HCT116 (cell line): ENCODE results near the gene RBM8A. TPM values are rescaled to one million over a fixed set of nuclear protein-coding genes. Genes with fewer than 3 reads are reported as not detected.

Experiments used
- ATAC-seq: fragments of 200-7000 bp; cut with Tn5 transposase; 2 replicates; pipeline ENCODE4 v1.9.1; 2020; ENCODE audit warnings: mild to moderate bottlenecking, moderate library complexity
- BruUV-seq: library from RNA; stranded (reverse); fragments of 400-500 nt; replicated peaks from 2 replicates; lab custom pipeline; 2021; lab: Mats Ljungman, UMichigan
- CTCF ChIA-PET: fragments of 300-600 bp; sonication (Branson Sonifier 250); formaldehyde crosslinking; loops from one replicate; lab custom pipeline; 2021; ENCODE audit warnings: antibody characterized with exemption; lab: Charles Lee
- POLR2A ChIA-PET: fragments of 300-600, 350-600 bp; sonication (Branson Sonifier 250); formaldehyde crosslinking; loops from one replicate; lab custom pipeline; 2021; ENCODE audit warnings: antibody characterized with exemption; lab: Charles Lee
- RAD21 ChIA-PET, 2 experiments: fragments of 300-600 bp; sonication (Branson Sonifier 250); formaldehyde crosslinking; loops; one replicate each; lab custom pipeline; 2023; ENCODE audit warnings: low total read pairs in 2 of 2; ENCODE audit not compliant: uncharacterized antibody in 2 of 2, unreplicated experiment in 2 of 2, low non-redundant PET in 1 of 2; lab: Charles Lee
- DNase-seq: peaks from one replicate; pipeline ENCODE4 v3.0.0-alpha.2; 2010; ENCODE audit warnings: low read depth, low spot score
- H2AFZ ChIP-seq: fragments of 200-600 bp; shearing (Covaris generic), sonication (generic); 2 replicates; pipeline ENCODE4 v1.6.1; 2017; ENCODE audit warnings: low read depth, mixed run types, mixed read lengths, antibody characterized with exemption, low read length; ENCODE audit not compliant: poor library complexity, severe bottlenecking
- H3K27ac ChIP-seq: 2 replicates; pipeline ENCODE4 v1.5.1; 2012; ENCODE audit warnings: low read depth, low read length
- H3K27me3 ChIP-seq: fragments of 200-600 bp; sonication (generic); 2 replicates; pipeline ENCODE4 v1.6.1; 2016; ENCODE audit warnings: mixed run types, low read length, mixed read lengths; ENCODE audit not compliant: insufficient read depth
- H3K36me3 ChIP-seq, 2 experiments: fragments of 200-500 bp in 1 of 2; fragments of 200-600 bp in 1 of 2; sonication (Bioruptor generic) in 1 of 2; sonication (generic) in 1 of 2; 2 replicates each; pipeline versions ENCODE4 v1.5.1 to v1.6.1; 2014 to 2016; ENCODE audit warnings: low read length in 2 of 2, inconsistent platforms in 1 of 2, mixed read lengths in 1 of 2, mixed run types in 1 of 2; ENCODE audit not compliant: insufficient read depth in 2 of 2, control insufficient read depth in 1 of 2
- H3K4me1 ChIP-seq, 2 experiments: fragments of 200-600 bp in 1 of 2; sonication (generic) in 1 of 2; 2 replicates each; pipeline versions ENCODE4 v1.5.1 to v1.6.1; 2012 to 2017; ENCODE audit warnings: low read length in 2 of 2, inconsistent platforms in 1 of 2, mild to moderate bottlenecking in 1 of 2, mixed read lengths in 1 of 2, mixed run types in 1 of 2, moderate library complexity in 1 of 2; ENCODE audit not compliant: insufficient read depth in 2 of 2, control insufficient read depth in 1 of 2
- H3K4me2 ChIP-seq: fragments of 200-600 bp; sonication (generic); 2 replicates; pipeline ENCODE4 v1.6.1; 2017; ENCODE audit warnings: mixed run types, low read length, mixed read lengths
- H3K4me3 ChIP-seq, 2 experiments: fragments of 200-600 bp in 1 of 2; sonication (generic) in 1 of 2; replicated peaks in 1 of 2; 2 replicates each; pipeline ENCODE4 v1.5.1; 2011 to 2016; ENCODE audit warnings: low read length in 2 of 2, control low read depth in 1 of 2, low read depth in 1 of 2, mild to moderate bottlenecking in 1 of 2, mixed read lengths in 1 of 2, mixed run types in 1 of 2
- H3K79me2 ChIP-seq: fragments of 200-600 bp; sonication (generic); 2 replicates; pipeline ENCODE4 v1.6.1; 2017; ENCODE audit warnings: mild to moderate bottlenecking, mixed run types, low read length, moderate library complexity, mixed read lengths; ENCODE audit not compliant: insufficient read depth
- H3K9ac ChIP-seq: fragments of 200-600 bp; sonication (generic); 2 replicates; pipeline ENCODE4 v1.6.1; 2016; ENCODE audit warnings: low read length, mixed read lengths
- H3K9me2 ChIP-seq: fragments of 200-600 bp; sonication (generic), shearing (Covaris generic); 2 replicates; pipeline ENCODE4 v1.6.1; 2017; ENCODE audit warnings: mixed run types, mild to moderate bottlenecking, moderate library complexity; ENCODE audit not compliant: insufficient read depth
- H3K9me3 ChIP-seq, 2 experiments: fragments of 200-500 bp in 1 of 2; fragments of 200-600 bp in 1 of 2; sonication (Bioruptor generic) in 1 of 2; sonication (generic) in 1 of 2; 2 replicates each; pipeline ENCODE4 v1.6.1; 2014 to 2017; ENCODE audit warnings: low read length in 2 of 2, mixed read lengths in 2 of 2, inconsistent platforms in 1 of 2, low read depth in 1 of 2, mild to moderate bottlenecking in 1 of 2, mixed run types in 1 of 2, moderate library complexity in 1 of 2; ENCODE audit not compliant: control insufficient read depth in 1 of 2, insufficient read depth in 1 of 2
- H4K20me1 ChIP-seq: fragments of 200-600 bp; sonication (generic), shearing (Covaris generic); 2 replicates; pipeline ENCODE4 v1.6.1; 2017; ENCODE audit warnings: mixed run types, mild to moderate bottlenecking, moderate library complexity; ENCODE audit not compliant: insufficient read depth
- CEBPB ChIP-seq: IDR thresholded peaks from 2 replicates; pipeline ENCODE4 v1.6.1; 2012; ENCODE audit warnings: low read depth
- EGR1 ChIP-seq: IDR thresholded peaks from 2 replicates; pipeline ENCODE4 v1.6.1; 2012; ENCODE audit warnings: low read depth
- FOSL1 ChIP-seq: IDR thresholded peaks from 2 replicates; pipeline ENCODE4 v1.6.1; 2012; ENCODE audit warnings: low read depth
- JUND ChIP-seq: IDR thresholded peaks from 2 replicates; pipeline ENCODE4 v1.6.1; 2012
- POLR2AphosphoS5 ChIP-seq: IDR thresholded peaks from 2 replicates; pipeline ENCODE4 v1.6.1; 2011; ENCODE audit warnings: mild to moderate bottlenecking, low read depth, low read length, moderate library complexity
- RAD21 ChIP-seq: IDR thresholded peaks from 2 replicates; pipeline ENCODE4 v1.6.1; 2012; ENCODE audit warnings: low read depth, mild to moderate bottlenecking
- REST ChIP-seq: IDR thresholded peaks from 2 replicates; pipeline ENCODE4 v1.6.1; 2012; ENCODE audit warnings: low read depth
- SIN3A ChIP-seq: IDR thresholded peaks from 2 replicates; pipeline ENCODE4 v1.6.1; 2012; ENCODE audit warnings: low read depth
- SP1 ChIP-seq: IDR thresholded peaks from 2 replicates; pipeline ENCODE4 v1.6.1; 2012; ENCODE audit warnings: low read depth
- ZBTB33 ChIP-seq: IDR thresholded peaks from 2 replicates; pipeline ENCODE4 v1.6.1; 2011; ENCODE audit warnings: mild to moderate bottlenecking, low read length, moderate library complexity; ENCODE audit not compliant: insufficient replicate concordance; ENCODE audit errors: extremely low read depth
- intact Hi-C: fragments of 100-400 bp; cut with micrococcal nuclease; formaldehyde crosslinking; loops from 2 replicates; pipeline ENCODE4 v1.10.0; 2022
- total RNA-seq: library from RNA; stranded (reverse); gene quantifications from one replicate; pipeline ENCODE4 v1.2.1, GENCODE V29; 2021; ENCODE audit not compliant: unreplicated experiment

RBM8A gene
- total RNA-seq, 1 experiment from 2014 or later = 195 TPM

GRCh38 chr1:145963265-145964019, 36.2 kb upstream of the RBM8A start:
- peak overlapping the region; percentile 80 for H3K4me2 ChIP-seq
- peak overlapping the region; percentile 1 for H2AFZ ChIP-seq
- CTCF ChIA-PET = interaction anchor here (1.3 to 2.4 kb wide), 5 partner anchors 16 to 104 kb away, joined by 7 to 11 read pairs (median 9); partner anchors contain the start of genes PIAS3 and RBM8A
- RAD21 ChIA-PET = no interaction called here
- peak overlapping the region; percentile 37 for H3K27ac ChIP-seq
- intact Hi-C loops = loop anchor here (5.0 kb wide), 1 partner anchor 46 kb away; the partner anchor contains the start of gene PEX11B
- POLR2A ChIA-PET = interaction anchor here (1.2 to 2.1 kb wide), 10 partner anchors 9 to 104 kb away, joined by 3 to 22 read pairs (median 5); partner anchors contain the start of gene RBM8A
- DNase-seq (no peak), ATAC-seq (no peak)
- no peaks in the 10 kb centered on the region for H3K79me2 ChIP-seq
- no TSS peak for BruUV-seq
- no peaks in the 10 kb centered on the region for H3K36me3 ChIP-seq
- H3K4me1 ChIP-seq = peaks cover 19 to 29% of the 10 kb centered on the region in 2 experiments
- TF ChIP-seq FOSL1 (no peak), JUND (0 out of 2 replicates have a peak, but pooled peaks have one; percentile 4), CEBPB (no peak), SIN3A (no peak)
- H3K27me3 ChIP-seq = no peaks in the 10 kb centered on the region
- no peaks in the 10 kb centered on the region for H4K20me1 ChIP-seq
- H3K9ac ChIP-seq = peak overlapping the region; percentile 67
- no peaks in the 10 kb centered on the region for H3K9me2 ChIP-seq
- H3K4me3 ChIP-seq = peak overlapping the region; percentile 70 to 73
- no peaks in the 10 kb centered on the region; a peak in 1 of 4 replicates for H3K9me3 ChIP-seq

- Histone ChIP-seq H3K4me1 (peaks cover 22 to 34% of the 10 kb centered on the region in 2 experiments), H2AFZ (peak overlapping the region; percentile 1), H3K27ac (peak overlapping the region; percentile 39; the same call in 1 of the 2 replicates), H3K27me3 (no peaks in the 10 kb centered on the region), H3K36me3 (no peaks in the 10 kb centered on the region), H3K9me3 (no peaks in the 10 kb centered on the region; a peak in 1 of 4 replicates), H3K79me2 (no peaks in the 10 kb centered on the region), H4K20me1 (no peaks in the 10 kb centered on the region), H3K9ac (peak overlapping the region; percentile 67), H3K9me2 (no peaks in the 10 kb centered on the region), H3K4me3 (peak overlapping the region; percentile 41 to 70), H3K4me2 (peak overlapping the region; percentile 80)
- ChIA-PET RAD21 (interaction anchor here in 1 of 2 experiments (0.6 kb wide), 1 partner anchor 76 kb away, joined by 3 read pairs; no protein-coding TSS in a partner anchor), CTCF (no interaction called here), POLR2A (interaction anchor here (0.6 to 2.1 kb wide), 4 partner anchors 17 to 682 kb away, joined by 3 to 22 read pairs (median 6); partner anchors contain the start of gene RBM8A)
- DNase-seq = no peak
- intact Hi-C loops = loop anchor here (5.0 kb wide), 1 partner anchor 45 kb away; the partner anchor contains the start of gene PEX11B
- BruUV-seq = no TSS peak
- no peak for ATAC-seq
- no peak; the same call in 1 of the 2 replicates for TF ChIP-seq POLR2AphosphoS5
- TF ChIP-seq SIN3A = no peak
- TF ChIP-seq ZBTB33 = no peak
- no peak for TF ChIP-seq RAD21
- no peak for TF ChIP-seq REST
- no peak for TF ChIP-seq SP1
- no peak for TF ChIP-seq EGR1
Observed at GRCh38 chr1:145962157-145963102, 35.1 kb upstream of the RBM8A start.
